EH (cell line): Measurements from ENCODE around the gene MRPL24.

ENCODE experiments used
- DNase-seq: peaks from one replicate; pipeline ENCODE4 v3.0.0-alpha.2; 2015; ENCODE audit warnings: low read depth

MRPL24 gene

GRCh38 chr1:156692441-156692924 is 48.4 kb downstream of the MRPL24 start:
- DNase-seq, result no peak

GRCh38 chr1:156691665-156692440 is 49.0 kb downstream of the MRPL24 start:
- peak; percentile 39 for DNase-seq

- no peak for DNase-seq
Observed at GRCh38 chr1:156691191-156691590, 49.7 kb downstream of the MRPL24 start.

- no peak for DNase-seq
Observed at GRCh38 chr1:156690675-156691036, 50.2 kb downstream of the MRPL24 start.

GRCh38 chr1:156689953-156690674 is 50.8 kb downstream of the MRPL24 start:
- no peak for DNase-seq

GRCh38 chr1:156689035-156689952 is 51.6 kb downstream of the MRPL24 start:
- peak; percentile 85 for DNase-seq
